ENCODE results near the gene TUSC7.

DNA sequence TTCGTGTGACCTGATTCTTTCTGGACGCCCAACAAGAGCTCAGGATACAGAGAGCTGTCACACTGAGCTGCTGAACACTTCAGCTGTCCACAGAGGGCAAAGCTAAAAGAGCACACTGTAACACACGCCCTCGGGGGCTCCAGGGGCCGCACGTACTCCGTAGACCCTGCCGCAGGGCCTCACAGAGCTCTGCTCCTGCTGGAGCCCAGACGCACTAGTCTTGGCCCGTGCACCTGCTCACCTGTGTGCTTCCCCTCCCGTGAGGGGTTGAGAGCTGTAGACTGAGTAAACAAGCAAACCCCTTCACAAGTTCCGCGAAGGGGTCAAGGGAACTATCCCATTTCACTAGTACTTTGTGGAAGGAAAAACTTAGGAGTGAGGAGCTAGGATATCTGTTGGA, 30.7 kb upstream of the TUSC7 start:
- TF ChIP-seq, protein P1, sequence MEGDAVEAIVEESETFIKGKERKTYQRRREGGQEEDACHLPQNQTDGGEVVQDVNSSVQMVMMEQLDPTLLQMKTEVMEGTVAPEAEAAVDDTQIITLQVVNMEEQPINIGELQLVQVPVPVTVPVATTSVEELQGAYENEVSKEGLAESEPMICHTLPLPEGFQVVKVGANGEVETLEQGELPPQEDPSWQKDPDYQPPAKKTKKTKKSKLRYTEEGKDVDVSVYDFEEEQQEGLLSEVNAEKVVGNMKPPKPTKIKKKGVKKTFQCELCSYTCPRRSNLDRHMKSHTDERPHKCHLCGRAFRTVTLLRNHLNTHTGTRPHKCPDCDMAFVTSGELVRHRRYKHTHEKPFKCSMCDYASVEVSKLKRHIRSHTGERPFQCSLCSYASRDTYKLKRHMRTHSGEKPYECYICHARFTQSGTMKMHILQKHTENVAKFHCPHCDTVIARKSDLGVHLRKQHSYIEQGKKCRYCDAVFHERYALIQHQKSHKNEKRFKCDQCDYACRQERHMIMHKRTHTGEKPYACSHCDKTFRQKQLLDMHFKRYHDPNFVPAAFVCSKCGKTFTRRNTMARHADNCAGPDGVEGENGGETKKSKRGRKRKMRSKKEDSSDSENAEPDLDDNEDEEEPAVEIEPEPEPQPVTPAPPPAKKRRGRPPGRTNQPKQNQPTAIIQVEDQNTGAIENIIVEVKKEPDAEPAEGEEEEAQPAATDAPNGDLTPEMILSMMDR (IDR thresholded peaks at IDR 0.05; ENCODE audit: borderline replicate concordance, extremely low read depth, low read length, poor library complexity, severe bottlenecking): no peak
- no peak for TF ChIP-seq EZH2 (IDR thresholded peaks at IDR 0.05; ENCODE audit: borderline replicate concordance, low read depth, low read length, severe bottlenecking)
